GM21737 (cell line): ENCODE measurements around the gene PACS1.
"Not testable (repeated sequence)": the region's sequence is repeated elsewhere in the genome, so short reads cannot be mapped to it uniquely, and the experiment has no call there.

ENCODE experiments used
- ATAC-seq: cut with Tn5 transposase; IDR thresholded peaks from one replicate; pipeline ENCODE4 v1.9.1; 2021; ENCODE audit warnings: mild to moderate bottlenecking, moderate library complexity; ENCODE audit not compliant: unreplicated experiment

Gene PACS1

DNA sequence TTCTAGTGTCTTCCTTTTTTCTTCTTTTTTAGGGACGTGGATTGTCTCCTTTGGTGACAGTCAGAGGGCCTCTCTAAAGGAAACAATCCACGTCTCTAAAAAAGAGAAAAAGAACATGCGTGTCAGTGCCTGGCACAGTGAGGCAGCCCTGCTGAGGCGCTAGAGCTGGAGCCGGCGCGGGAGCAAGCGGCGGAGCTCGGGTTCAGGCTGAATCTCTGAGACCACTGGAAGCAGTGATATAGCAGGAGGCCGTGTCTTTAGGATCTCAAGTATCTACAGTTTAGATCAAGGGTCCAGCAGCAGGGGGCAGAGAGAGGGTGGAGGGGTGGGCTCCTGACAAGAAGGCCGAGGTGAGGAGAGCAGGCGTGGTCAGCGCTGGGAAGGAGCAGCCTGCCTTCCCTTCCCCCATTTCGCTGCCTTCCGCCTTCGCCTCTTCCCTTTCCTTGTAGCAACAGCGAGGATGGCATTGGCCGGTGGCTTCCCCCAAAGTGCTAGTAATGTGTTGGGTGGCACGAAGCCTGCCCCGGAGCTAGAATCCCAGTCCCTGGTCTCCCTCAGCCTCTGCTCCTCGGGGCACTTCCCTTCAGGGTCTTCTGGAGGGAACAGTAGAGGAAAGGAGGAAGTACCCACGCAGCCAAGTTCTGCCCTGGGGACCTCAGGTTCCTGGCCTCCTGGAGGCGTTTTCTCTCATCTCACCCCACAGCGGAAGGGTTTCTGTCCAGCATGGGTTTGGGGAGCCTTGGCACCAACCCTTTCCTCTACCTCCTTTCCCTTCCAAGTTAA is 170.1 kb downstream of the PACS1 start:
- no peak for ATAC-seq

DNA sequence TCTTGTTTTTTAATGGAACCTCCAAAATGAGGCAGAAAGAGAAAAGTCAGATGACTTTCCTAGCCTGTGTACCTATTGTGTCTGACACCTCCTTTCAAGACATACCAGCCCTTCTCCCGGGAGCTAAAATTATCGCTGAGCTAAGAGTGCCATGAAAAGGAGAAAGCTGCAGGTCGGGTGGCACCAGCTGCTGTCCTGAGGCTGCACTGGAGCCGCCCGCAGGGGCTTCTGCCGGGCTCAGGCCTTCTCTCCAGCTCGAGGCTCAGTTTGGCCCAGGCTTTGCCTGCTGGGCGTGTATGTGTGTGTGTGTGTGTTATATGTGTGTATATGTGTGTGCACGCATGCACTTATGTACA is 170.7 kb downstream of the PACS1 start:
- ATAC-seq, result no peak

GRCh38 chr11:66242095-66242765 is 172.2 kb downstream of the PACS1 start:
- no peak for ATAC-seq

DNA sequence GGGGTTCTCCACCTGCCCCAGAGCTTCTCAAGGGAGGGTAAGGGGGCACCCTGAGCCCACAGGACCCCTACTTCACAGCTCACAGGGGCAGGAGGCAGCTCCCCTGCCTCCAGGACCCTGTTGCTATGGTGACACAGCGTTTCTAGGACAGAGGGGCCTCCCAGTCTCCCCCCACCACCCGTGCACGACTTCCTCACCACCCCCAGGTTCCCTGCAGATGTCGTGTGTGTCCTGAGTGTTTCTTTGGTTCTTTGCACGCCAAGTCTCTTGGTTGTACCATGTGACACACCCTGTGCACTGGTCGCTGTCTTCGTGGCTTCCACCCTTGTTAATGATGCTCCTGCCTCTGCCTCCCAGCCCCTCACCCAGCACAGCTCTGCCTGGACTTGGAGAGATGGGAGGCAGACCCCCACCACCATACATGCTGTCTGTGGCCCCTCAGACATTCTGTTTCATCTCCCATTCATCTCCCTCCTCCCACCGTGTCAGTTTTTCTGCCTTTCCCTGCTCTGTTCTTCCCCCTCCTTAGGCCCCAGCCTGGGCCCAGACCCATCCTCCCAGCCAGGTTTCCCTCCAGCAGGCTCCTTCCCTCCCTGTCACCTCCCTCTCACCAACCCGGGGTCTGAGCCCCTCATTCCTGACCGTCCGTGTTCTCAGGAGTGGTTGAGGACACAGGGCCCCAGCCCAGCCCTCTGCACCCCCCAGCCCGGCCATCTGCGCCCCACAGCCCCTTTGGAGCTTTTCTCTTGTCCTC is 173.9 kb downstream of the PACS1 start:
- ATAC-seq, result no peak

DNA sequence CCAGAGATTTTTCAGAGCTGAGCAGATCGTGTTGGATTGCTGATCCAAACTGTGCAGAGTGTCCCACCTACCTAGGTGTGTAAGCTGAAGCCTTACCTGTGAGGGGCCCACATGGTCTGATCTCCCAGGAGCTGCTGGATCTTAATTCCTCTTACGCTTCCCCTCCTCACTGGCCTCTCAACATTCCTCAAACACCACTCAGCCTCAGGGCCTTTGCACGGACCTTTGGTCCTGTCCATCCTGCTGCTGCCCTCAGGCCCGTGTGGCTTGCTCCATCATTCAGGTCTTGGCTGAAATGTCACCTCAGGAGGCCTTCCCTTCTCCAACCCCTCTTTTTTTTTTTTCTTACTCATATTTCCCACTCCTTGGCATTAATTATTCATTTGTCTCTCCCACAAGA is 177.2 kb downstream of the PACS1 start:
- ATAC-seq, result no peak

GRCh38 chr11:66247801-66248200 is 177.7 kb downstream of the PACS1 start:
- ATAC-seq, result no peak

DNA sequence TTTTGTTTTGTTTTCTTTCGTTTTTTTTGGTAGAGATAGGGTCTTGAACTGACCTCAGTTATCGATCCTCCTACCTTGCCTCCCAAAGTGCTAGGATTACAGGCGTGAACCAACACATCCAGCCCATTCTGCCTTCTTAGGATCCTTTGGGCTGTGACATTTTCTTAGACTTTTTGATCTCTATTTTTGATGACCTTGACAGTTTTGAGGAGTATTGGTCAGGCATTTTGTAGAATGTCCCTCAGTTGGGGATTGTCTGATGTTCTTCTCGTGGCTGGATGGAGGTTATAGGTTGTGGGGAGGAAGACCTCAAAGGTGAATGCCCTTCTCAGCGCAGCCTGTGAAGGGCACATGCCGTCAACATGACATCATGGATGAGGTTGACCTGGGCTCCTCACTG is 178.8 kb downstream of the PACS1 start:
- no peak for ATAC-seq

GRCh38 chr11:66251809-66252208 is 181.7 kb downstream of the PACS1 start:
- no peak for ATAC-seq

DNA sequence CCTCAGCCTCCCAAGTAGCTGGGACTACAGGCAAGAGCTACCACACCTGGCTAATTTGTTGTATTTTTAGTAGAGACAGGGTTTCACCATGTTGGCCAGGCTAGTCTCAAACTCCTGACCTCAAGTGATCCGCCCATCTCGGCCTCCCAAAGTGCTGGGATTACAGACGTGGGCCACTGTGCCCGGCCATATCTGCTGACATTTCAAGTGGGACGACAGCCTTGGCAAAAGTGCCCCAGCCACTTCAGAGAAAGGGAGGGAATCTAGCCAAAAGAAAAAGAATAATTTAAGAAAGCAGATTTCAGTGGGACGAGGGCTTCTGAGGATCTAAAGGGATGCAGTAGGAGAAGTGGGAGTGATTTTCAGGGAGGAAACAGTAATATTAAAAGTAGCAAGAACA is 183.0 kb downstream of the PACS1 start:
- ATAC-seq, result not testable (repeated sequence)

DNA sequence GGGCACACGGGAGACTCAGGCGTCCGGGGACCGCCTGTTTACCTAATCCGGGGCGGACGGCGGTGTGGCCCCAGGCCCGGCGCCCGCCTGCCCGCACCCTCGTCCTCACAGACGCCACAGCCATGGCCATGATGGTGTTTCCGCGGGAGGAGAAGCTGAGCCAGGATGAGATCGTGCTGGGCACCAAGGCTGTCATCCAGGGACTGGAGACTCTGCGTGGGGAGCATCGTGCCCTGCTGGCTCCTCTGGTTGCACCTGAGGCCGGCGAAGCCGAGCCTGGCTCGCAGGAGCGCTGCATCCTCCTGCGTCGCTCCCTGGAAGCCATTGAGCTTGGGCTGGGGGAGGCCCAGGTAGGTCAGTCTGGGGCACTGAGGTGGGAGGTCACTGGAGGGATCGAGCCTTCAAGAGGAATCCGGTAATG is 188.4 kb downstream of the PACS1 start:
- no peak for ATAC-seq

DNA sequence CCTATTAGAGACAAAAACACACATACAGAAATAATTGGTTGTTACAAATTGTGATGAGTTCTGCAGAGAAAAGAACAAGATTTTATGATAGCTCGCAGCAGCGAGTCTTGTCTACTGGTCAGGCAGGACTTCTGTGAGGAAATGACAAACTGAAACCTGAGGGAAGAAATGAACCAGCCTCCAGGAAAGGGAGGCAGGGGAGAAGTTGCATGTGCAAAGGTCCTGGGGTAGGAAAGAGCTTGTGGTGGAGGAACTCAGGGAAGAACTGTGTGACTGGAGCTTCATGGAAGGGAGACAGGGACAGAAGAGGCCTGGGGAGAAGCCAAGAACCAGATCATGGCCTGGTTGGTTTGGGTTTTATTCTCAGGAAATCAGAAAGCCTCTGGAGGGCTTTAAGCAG is 189.2 kb downstream of the PACS1 start:
- ATAC-seq, result no peak

- ATAC-seq, result no peak
These were observed 189.9 kb downstream of the PACS1 start for GRCh38 chr11:66259956-66260355.

DNA sequence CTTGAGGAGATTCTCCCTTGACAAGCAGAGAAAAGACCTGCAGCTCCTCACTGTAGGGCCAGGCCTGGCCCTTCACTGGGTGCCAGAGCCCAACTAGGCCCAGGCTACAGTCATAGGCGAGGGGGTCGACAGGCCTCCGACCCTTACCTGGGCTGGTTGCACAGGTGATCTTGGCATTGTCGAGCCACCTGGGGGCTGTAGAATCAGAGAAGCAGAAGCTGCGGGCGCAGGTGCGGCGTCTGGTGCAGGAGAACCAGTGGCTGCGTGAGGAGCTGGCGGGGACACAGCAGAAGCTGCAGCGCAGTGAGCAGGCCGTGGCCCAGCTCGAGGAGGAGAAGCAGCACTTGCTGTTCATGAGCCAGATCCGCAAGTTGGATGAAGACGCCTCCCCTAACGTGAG is 191.5 kb downstream of the PACS1 start:
- ATAC-seq, result no peak

- no peak for ATAC-seq
These were observed 192.1 kb downstream of the PACS1 start for GRCh38 chr11:66262191-66262590.

DNA sequence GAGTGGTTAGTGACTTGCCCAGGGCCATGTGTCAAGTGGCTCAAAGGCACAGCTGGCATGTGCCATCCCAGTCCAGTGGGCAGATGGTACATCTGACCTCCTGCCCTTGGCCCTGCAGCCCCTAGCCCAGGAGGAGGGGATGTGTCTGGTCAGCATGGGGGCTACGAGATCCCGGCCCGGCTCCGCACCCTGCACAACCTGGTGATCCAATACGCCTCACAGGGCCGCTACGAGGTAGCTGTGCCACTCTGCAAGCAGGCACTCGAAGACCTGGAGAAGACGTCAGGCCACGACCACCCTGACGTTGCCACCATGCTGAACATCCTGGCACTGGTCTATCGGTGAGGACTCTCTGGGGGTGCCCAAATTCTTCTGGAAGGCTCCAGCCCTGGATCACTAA is 192.6 kb downstream of the PACS1 start:
- no peak for ATAC-seq

- no peak for ATAC-seq
These were observed 193.2 kb downstream of the PACS1 start for GRCh38 chr11:66263231-66263630.

DNA sequence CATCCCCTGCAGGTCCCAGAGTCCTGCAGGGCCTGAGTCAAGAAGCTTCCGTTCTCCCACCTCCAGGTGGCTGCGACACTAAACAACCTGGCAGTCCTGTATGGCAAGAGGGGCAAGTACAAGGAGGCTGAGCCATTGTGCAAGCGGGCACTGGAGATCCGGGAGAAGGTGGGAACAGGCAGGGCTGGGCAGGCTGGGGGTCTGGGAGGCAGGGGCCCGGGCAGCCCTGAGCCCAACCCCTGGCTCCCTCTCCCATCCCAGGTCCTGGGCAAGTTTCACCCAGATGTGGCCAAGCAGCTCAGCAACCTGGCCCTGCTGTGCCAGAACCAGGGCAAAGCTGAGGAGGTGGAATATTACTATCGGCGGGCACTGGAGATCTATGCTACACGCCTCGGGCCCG is 193.7 kb downstream of the PACS1 start:
- ATAC-seq, result no peak

DNA sequence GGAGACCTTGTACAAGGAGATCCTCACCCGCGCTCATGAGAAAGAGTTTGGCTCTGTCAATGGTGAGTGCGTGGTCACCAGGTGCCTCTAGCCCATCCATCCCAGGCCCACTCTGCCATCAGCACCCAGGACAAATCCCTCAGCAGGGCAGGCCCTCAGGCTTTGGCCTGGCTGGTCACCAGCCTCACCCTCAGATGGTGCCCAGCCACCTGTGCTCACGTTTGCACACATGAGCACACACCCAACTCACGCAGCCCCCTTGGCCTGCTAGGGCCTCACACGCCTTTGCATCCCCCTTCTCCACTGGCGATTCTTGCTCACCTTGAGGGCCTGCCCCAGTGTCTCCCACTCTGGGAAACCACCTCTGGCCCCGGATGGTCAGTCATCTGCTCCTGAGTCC is 194.3 kb downstream of the PACS1 start:
- ATAC-seq, result no peak

DNA sequence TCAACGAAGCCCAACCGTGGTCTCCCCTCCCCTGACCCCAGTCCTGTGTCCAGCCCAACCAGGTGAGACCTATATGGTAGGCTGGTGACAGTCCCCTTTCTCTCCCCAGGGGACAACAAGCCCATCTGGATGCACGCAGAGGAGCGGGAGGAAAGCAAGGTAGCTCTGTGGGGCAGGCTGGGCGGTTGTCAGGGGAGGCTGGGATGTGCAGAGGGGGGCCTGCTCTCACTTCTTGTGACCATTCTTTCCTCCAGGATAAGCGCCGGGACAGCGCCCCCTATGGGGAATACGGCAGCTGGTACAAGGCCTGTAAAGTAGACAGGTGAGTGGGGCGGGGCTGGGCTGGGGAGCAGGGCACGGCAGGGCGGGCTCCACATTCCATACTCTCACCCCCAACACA is 194.8 kb downstream of the PACS1 start:
- no peak for ATAC-seq

- ATAC-seq, result no peak
These were observed 195.7 kb downstream of the PACS1 start for GRCh38 chr11:66265531-66266377.
